Fibroblast of skin of right quadriceps (primary cell): Measurements from ENCODE around the gene CABLES1.

Source experiments
- DNase-seq: peaks from one replicate; pipeline ENCODE4 v3.0.0-alpha.2; 2013

The CABLES1 gene

DNA sequence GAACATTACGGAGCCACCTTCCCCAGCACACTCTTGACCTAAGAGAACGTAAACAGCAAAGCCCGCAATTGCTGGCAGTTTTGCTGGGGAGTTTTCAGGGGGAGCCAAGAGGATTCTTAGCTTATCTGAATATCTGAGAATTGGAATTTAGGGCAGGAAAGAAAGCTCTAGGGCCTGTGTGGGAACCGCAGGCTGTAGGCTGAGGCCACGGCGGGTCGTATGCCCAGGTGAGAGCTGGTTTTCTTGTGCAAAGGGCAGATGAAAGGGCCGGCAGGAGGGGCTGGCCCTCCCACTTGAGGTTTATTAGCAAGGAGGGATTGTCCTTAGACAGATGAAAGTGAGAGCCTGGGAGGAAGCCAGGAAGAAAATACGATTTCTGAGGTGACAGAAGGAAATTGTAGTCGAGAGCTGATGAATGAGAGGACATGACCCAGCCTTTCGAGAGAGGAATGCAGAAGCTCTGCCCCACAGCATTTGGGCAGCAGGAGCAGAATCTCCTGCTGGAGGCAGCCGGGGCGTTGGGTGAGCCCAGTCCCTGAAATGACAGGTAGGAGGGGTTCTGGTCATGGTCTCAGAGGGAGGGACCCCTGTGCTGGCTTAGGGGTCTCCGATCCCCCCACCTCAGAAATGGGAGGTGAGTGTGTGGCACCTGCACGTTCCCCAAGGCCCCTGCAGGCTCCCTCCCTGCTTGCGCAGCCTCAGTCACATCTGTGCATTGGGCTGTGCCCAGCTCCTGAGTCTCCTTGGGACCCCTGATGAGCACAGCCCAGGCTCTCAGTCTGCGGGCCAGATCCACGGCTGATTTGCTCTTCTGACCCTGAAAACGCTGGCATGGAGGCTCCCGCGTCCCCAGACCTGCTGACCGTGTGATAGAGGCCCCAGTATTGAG is 61.1 kb downstream of the CABLES1 start:
- no peak for DNase-seq

DNA sequence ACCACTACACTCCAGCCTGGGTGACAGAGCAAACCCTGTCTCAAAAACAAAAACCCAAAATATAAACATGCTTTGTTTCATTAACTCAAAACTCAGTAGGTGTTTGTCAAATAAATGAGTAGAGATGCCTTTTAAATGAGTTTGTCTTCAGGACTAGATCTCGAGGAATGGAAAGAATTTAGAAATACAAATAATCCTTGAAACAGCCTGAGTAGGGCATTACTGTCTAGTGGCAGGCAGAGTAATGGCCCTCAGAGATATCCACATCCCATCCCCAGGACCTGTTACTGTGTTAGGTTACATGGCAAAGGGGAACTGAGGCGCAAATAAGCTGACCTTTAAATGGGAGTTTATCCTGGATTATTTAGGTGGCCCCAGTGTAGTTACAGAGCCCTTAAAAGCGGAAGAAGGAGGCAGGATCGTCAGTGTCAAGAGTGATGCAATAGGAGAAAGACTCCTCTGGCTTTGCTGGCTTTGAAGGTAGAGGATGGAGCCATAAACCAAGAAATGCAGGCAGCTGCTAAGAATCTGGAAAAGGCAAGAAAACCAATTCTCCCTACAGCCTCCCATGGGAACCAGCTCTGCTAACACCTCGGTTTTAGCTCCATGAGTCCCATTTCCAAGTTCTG is 63.0 kb downstream of the CABLES1 start:
- DNase-seq = no peak

DNA sequence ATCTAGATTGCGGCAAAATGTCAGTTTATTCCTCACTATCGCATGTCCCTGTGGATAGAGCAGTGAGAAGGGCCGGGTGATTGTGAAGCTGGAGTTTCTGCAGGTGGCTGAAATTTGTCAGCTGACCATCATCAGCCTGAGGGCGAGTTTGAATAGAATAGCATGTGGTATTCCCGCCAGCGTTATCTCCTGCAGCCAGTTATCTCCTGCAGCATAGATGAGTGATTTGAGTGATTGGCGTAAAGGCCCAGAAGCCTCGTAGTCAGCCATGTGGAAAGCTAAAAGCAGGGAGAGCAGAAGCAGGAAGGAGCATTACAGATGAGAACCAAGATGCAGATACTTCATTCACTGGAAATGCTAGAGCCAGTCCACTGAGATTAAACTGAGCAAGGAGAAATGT is 65.5 kb downstream of the CABLES1 start:
- no peak for DNase-seq

DNA sequence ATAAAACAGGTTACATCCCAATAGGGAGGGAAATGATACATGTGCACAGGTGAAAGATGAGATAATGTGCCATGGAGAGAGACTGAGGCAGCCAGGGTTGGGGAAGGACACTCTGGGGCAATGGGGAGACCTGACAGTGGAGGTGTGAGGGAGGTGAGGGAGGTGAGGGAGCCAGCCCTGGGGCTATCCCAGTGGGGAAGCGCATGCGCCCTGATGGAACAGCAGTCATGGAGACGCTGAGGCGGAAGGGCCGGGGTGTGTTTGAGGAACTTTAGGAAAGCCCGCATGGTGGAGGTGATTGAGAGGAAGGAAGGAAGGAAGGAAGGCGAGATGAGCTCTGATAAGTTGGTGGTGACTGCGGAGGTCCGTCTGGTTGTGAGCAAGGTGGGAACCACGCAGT is 66.5 kb downstream of the CABLES1 start:
- no peak for DNase-seq

DNA sequence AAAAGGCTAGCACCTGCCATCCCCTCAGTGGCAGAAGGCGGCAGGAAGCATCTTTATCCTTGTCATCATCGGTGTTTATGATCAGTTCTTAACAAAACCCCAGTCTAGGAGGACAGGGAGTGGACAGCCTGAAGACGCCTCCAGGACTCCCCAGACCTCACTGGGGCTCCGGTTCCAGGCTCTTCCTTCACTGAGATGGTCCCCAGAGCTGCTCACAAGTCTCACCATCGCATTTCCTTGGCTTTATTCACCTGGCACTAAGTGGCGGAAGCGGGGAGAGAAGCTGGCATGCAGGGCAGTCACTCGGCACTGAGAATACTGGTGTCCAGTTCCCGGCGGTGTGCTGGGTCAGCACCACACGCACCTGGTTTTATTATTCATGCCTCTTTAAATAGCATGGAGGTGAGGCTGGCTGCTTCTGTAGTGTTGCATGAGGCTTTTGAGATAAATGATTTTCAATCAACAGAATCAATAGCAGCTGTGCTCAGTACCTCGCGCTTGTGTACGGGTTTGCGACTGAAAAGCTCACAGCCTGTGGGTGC is 68.7 kb downstream of the CABLES1 start:
- no peak for DNase-seq

DNA sequence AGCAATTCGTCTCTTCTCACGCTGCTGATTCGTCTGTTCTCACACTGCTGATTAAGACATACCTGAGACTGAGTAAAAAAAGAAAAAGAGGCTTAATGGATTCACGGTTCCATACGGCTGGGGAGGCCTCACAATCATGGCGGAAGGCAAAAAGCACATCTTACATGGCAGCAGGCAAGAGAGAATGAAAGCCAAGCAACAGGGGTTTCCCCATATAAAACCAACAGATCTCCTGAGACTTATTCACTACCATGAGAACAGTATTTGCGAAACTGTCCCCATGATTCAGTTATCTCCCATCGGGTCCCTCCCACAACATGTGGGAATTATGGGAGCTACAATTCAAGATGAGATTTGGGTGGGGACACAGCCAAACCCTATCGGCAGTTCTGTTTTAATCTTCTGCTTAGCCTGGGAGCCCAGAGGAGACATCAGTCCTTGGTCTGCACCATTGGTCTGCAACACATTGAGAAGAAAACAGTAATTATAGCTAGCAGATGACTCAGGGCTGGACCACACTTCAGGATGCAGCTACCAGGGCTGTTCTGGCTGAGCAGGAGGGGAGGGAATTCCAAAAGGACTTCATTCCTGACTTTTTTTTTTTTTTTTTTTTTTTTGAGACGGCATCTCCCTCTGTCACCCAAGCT is 69.4 kb downstream of the CABLES1 start:
- DNase-seq = peak; percentile 50

DNA sequence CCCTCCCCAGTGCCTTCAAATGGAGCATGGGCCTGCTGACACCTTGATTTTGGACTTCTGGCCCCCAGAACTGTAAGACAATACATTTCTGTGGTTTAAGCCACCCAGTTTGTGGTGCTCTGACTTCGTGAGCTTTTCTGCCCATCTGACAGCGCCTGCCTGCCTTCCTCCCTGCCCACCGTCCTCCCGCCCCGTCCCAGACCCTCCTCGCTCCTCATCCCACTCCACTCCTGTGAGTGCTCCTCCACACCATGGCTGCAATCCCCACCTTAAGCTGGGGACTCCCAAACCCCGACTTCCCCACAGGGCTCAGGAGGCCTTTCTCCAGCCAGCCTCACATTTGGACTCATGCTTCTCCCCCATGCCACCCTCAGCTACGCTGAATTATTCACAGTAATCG is 70.7 kb downstream of the CABLES1 start:
- DNase-seq = no peak

DNA sequence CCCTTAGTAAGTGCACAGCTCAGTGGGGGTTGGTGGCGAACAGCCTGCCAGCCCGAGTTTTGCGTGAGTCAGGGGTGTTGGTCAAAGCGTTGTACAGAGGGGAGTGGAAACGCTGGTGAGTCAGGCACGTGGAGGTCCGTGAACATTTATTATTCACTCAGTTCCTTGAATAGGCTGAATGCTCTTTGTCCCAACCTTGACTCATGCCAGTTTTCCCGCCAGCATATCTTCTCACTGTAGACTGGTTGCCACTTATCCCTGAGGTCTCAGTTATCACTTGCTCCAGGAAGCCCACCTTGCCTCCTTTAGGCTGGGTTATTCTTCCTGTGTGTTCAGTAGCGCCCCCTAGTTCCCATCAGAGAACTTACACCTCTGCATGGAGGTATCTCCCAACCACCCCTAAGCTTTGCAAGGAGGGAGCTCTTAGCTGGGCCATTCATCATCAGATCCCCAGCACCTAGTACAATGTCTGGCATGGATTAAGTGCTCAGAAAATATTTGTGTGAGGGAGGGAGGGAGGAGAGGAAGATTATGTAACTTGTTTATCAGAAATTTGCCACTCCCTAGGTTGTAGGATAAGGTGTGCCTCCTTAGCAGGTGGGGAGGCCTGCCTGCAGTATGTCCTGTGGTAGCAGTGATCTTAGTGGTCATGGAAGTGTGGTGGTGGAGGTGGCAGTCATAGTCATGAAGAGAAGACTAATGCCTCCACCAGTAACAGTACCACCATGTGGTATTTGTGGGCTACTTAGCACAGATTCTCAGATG is 72.1 kb downstream of the CABLES1 start:
- no peak for DNase-seq

DNA sequence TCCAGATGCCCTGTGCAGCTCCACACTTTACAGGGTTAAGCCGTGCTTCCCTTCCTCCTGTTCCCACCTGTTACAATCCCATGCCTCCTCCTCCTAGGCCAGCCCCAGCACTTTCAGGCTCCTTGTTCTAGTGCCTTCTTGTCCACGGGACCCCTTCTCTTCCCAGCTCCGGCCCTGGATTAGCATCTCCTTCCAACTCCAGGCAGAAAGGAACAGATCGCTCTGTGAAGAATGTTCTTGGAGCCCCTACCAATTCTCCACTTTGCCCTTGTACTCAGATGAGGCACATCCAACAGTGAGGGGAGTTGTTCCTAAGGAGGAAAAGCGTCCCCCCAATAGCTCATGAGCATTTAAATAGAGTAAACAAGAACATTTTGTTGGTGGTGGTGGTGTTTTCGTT is 72.7 kb downstream of the CABLES1 start:
- DNase-seq = no peak

DNA sequence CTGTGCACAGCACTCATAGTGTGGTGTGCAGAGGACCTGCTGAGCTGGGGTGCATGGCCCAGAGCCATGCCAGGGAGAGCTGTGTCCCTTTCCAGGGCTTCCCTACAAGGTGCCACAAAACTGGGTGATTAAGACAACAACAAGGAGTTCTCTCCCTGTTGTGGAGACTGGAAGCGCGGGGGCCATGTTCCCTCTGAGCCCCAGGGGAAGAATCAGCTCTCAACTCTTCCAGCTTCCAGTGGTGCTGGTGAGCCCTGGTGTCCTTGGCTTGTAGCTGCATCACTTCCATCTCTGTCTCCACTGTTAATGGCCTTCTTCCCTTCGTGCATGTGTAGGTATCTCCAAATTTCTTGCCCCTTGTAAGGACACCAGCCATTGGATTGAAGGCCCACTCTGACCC is 73.3 kb downstream of the CABLES1 start:
- no peak for DNase-seq

DNA sequence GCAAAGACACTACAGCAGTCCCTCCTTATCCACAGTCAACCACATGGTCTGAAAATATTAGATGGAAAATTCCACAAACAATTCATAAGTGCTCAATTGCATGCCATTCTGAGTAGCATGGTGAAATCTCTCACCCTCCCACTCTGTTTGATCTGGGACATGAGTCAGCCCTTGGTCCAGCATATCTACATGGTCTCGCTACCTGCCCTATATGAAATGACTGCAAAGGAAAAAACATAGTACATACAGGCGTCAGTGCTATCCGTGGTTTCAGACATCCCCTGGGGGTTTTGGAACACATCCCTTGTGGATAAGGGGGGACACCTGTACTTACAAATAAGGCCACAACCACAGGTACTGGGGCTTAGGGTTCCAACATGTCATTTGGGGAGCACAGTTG is 73.7 kb downstream of the CABLES1 start:
- no peak for DNase-seq

DNA sequence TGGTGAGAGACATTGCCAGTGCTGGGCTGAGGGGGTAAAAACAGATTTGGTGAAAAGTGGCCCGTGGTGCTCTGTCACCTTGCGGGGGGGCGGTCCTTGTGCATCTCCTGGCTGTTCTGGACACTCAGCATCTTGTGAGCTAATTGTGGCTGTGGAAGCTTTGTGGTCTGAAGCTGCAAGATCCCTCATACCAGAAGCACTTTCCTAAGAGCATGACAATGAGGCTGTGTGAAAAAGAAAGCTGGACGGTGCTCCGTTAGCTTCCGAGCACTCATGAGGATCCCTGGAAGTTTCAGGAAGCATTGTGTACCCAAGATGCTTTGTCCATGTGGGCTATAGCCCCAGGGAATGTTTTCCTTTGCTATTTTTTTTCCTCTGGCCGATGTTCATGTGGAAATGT is 74.5 kb downstream of the CABLES1 start:
- no peak for DNase-seq

DNA sequence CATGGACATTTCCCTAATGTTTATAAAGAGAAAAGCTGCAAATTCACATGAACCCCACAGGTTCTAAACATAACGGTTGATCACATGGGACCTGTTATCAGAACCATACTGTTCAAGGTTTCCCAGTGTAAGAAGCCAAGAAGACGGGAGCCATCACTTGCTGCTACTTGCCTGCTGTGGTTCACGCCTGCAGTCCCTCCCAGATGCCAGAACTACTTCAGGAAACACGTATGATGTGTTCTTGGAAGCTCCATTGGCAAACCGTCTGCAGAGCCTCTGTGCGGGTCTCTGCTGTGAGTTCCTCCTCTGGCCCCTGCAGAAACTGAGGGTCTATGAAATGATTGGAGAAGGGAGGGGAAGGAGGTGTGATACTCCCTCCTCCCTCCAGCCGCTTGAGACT is 75.2 kb downstream of the CABLES1 start:
- no peak for DNase-seq

DNA sequence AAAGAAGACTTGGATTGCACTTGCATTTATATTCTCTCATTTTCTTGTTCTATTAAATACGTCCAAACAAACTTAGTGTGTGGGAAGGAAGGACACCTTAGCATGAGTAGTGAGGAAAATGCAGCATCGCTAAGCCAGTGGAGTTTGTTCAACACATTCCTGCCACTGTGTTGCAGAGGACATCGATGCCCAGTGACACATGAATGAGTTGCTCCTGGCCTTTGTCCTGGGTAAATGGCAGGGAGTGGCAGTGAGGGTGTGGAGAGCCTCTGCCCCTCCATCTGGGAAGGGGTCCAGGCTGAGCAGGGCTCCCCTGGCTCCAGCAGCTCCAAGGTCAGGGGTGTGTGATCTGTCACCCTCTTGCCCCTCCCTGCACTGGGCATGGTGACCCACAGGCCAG is 75.9 kb downstream of the CABLES1 start:
- DNase-seq = no peak

DNA sequence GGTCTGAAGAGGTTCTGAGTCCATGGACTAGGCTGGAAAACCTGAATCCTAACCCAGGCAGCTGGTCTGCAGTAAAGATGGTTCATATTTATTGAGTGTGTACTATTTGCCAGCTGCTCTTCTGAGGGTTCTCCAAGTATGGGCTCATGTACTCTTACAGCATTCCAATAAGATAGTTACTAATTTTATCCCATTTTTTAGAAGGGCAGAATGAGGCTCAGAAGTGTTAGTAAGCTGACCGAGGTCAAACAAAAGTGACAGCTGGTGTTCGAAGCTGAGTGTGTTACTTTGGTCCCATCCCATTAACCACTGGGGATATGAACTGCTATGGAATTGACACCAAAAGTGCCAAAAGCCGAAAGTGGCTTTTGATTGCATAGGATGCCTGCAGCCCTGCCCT is 76.9 kb downstream of the CABLES1 start:
- DNase-seq = no peak

DNA sequence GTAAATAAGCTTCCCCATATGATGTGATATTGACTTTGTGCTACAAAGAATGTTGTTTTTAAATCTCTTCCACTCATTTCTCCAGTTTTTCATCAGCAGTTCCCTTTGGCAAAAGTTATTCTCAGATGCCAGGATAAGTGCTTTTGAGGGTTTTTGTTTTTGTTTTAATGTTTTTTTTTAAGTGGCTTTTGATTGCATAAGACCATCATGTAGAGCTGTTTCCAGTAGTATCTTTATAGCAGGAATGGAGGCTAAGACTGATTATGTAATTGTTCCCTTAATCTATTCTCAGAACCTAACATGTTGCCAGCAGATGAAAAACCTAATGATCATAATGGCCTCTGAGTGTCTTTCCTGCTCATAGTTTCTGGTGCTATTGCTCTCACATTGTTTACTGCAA is 77.9 kb downstream of the CABLES1 start:
- DNase-seq = peak; percentile 11

DNA sequence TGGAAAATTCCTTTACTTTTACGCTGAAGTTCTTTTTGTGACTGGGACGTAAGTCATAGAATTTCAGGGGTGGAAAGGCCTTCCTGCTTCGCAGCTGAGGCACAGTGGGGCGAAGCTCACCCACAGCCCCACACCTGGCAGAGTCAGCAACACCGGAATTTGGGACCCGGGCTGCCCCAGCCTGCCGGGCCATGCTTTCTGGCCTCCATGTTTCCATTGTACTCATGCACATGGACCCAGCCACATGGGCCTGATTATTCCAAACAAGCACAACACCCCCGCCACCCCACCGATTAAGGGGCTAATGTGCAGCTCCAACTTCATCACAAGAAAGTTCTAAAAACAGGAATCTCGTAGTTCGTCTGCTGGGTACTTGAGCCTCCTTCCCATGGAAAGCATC is 82.5 kb downstream of the CABLES1 start:
- DNase-seq = no peak

DNA sequence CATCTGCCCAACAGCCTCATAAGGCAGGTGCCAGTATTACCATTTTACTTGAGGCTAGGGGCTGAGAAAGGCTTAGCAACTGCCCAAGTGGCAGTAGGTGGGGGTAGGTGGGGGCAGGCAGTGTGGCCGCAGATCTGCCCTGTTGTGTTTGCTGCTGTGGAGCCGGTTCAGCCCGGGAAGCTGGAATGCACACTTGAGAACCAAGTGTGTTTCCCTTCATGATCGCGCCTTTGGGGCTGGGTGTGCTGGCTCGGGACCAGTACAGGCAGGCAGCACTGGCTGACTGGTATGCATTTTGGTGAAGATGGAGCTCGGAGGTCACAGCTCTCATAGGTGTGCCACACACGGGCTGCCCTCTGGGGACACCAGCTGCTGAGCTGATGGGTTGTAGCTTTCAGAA is 85.1 kb downstream of the CABLES1 start:
- no peak for DNase-seq

DNA sequence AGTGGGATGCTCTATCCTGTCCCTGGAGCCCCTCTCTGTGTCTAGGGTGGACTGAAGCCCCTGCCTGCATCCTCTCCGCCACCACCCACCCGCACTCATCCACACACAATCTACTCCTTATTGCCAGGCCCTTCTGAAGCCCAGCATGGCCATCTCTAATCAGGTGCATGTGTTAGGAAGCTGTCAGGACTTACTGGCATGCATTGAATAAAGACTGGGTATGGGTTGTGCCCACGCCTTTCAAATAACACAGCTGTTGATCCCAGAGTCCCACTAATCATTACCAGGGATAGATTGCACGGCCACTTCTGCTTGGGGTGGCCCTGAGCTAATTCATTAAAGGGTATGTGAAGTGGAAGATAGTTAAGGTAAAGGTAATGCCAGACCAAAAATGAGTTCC is 88.4 kb downstream of the CABLES1 start:
- no peak for DNase-seq

DNA sequence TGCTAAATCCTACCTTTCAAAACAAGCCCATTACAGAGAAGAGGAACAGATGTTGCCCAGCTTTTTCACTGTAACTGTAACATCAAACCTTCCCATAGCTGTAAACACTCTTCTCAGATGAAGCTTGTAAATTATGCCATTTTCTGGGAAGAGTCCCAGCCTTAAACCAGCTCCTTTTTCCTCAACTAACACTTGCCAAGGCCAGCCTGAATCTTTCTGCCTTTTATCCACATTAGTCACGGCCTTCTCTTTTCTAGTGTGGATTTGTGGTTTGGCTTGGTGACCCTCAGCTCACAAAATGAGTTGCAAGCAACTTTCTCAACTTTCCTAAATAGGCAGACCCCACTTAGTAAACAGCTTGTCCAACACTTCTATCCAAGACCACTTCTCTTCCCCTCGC is 90.2 kb downstream of the CABLES1 start:
- peak; percentile 98 for DNase-seq

DNA sequence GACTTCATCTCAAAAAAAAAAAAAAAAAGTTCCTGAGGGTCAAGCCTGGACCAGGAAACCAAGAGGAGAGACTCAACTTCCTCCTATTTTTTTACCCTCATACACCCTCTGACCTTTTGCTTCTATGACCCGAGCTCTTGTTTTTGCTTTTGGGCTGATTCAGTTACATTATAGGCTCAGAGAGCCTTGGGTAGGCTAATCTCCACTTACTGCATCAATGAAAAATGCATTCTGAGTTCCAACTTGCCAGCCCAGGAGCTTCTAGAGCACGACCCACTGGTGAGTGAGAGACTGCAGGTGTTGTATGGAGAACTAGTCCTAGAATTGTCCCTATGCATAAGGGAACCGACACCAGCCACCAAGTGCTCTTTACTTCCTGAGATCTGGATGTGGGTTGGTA is 91.1 kb downstream of the CABLES1 start:
- peak; percentile 25 for DNase-seq

DNA sequence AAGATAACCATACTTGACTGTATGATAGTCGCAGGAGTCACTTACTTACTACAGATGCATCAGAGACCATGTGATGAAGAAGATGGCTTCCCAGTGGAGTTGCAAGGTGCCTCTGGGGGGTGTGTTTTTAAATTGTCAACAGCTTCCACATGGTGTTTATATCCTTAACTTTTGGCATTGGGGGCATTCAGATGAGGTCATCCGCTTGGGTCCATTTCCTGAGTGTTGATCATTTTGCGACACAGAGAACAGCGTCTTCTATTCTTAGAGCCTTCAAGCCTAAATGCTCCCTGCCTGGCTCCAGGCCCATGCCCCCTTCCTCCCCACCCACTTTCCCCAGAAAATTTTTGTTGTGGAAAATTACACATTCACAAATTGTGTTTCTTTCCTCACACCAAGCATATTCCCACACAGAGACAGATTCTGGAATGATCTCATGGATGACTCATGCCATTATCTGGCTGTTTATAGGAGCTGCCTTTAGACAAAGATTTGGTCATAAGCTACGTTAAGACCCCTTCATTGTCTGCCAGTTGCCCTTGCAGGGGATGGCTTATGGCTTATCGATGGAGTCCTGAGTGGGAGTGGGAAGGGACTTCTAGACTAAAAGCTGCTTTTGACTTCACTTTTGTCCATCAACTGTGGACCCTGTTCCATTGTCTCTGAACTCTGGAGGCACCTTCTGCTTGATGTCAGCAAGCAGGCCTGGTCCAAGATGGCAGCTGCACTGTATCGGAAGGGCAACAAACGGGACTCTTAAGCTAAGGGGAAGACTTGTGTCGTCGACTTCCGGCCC is 91.8 kb downstream of the CABLES1 start:
- DNase-seq = peak; percentile 83
